HL-60 (cell line): ENCODE measurements around the gene IQGAP2.

ENCODE experiments used
- GABPA ChIP-seq: IDR thresholded peaks from 2 replicates; pipeline ENCODE4 v1.6.1; 2012; ENCODE audit warnings: low read depth
- POLR2AphosphoS5 ChIP-seq: IDR thresholded peaks from 2 replicates; pipeline ENCODE4 v1.6.1; 2012; ENCODE audit warnings: low read depth
- SPI1 ChIP-seq: IDR thresholded peaks from 2 replicates; pipeline ENCODE4 v1.6.1; 2012; ENCODE audit warnings: low read depth, mild to moderate bottlenecking, borderline replicate concordance
- TF ChIP-seq, protein P1 (sequence below): IDR thresholded peaks from one replicate; pipeline ENCODE4 v1.5.1; 2011; ENCODE audit warnings: low read length, control low read depth, inconsistent platforms; ENCODE audit not compliant: insufficient read depth
- TF ChIP-seq, protein P2 (sequence below): IDR thresholded peaks from 2 replicates; pipeline ENCODE4 v1.6.1; 2012; ENCODE audit warnings: low read depth; ENCODE audit not compliant: insufficient replicate concordance

DNA sequence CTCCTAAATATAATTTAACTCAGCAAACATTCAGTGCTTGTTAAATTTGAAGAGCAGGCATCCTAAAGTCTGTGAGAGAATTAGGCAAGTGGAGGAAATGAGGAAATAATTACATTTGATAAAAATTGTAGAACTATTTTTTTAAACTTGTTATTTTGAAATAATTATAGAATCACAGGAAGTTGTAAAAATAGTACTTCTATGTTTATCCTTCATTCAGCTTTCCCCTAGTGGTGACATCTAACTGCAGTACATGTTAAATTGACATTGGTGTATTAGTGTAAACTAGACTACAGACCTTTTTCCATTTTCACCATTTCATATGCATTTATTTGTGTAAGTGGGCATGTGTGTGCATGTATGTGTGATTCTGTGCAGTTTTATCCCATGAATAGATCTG lies 168.5 kb downstream of the IQGAP2 start:
- TF ChIP-seq POLR2AphosphoS5 (no peak), GABPA (no peak), SPI1 (no peak)
- TF ChIP-seq, protein P1, sequence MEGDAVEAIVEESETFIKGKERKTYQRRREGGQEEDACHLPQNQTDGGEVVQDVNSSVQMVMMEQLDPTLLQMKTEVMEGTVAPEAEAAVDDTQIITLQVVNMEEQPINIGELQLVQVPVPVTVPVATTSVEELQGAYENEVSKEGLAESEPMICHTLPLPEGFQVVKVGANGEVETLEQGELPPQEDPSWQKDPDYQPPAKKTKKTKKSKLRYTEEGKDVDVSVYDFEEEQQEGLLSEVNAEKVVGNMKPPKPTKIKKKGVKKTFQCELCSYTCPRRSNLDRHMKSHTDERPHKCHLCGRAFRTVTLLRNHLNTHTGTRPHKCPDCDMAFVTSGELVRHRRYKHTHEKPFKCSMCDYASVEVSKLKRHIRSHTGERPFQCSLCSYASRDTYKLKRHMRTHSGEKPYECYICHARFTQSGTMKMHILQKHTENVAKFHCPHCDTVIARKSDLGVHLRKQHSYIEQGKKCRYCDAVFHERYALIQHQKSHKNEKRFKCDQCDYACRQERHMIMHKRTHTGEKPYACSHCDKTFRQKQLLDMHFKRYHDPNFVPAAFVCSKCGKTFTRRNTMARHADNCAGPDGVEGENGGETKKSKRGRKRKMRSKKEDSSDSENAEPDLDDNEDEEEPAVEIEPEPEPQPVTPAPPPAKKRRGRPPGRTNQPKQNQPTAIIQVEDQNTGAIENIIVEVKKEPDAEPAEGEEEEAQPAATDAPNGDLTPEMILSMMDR, result no peak
- TF ChIP-seq, protein P2, sequence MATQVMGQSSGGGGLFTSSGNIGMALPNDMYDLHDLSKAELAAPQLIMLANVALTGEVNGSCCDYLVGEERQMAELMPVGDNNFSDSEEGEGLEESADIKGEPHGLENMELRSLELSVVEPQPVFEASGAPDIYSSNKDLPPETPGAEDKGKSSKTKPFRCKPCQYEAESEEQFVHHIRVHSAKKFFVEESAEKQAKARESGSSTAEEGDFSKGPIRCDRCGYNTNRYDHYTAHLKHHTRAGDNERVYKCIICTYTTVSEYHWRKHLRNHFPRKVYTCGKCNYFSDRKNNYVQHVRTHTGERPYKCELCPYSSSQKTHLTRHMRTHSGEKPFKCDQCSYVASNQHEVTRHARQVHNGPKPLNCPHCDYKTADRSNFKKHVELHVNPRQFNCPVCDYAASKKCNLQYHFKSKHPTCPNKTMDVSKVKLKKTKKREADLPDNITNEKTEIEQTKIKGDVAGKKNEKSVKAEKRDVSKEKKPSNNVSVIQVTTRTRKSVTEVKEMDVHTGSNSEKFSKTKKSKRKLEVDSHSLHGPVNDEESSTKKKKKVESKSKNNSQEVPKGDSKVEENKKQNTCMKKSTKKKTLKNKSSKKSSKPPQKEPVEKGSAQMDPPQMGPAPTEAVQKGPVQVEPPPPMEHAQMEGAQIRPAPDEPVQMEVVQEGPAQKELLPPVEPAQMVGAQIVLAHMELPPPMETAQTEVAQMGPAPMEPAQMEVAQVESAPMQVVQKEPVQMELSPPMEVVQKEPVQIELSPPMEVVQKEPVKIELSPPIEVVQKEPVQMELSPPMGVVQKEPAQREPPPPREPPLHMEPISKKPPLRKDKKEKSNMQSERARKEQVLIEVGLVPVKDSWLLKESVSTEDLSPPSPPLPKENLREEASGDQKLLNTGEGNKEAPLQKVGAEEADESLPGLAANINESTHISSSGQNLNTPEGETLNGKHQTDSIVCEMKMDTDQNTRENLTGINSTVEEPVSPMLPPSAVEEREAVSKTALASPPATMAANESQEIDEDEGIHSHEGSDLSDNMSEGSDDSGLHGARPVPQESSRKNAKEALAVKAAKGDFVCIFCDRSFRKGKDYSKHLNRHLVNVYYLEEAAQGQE, result no peak
